KBM-7 (cell line): ENCODE results near the gene PRPF38B.
"Not testable (repeated sequence)": the region's sequence is repeated elsewhere in the genome, so short reads cannot be mapped to it uniquely, and the experiment has no call there.

Experiments used
- DNase-seq: peaks from one replicate; pipeline ENCODE4 v3.0.0-alpha.2; 2015
- in situ Hi-C: fragments of 300-500 bp; cut with MboI; formaldehyde crosslinking; loops from 2 replicates; pipeline ENCODE4 v1.14.3; 2020; ENCODE audit warnings: low sequenced_read_pairs, low pct_unique_long_range_greater_than_20kb, mixed read lengths

Gene PRPF38B

DNA sequence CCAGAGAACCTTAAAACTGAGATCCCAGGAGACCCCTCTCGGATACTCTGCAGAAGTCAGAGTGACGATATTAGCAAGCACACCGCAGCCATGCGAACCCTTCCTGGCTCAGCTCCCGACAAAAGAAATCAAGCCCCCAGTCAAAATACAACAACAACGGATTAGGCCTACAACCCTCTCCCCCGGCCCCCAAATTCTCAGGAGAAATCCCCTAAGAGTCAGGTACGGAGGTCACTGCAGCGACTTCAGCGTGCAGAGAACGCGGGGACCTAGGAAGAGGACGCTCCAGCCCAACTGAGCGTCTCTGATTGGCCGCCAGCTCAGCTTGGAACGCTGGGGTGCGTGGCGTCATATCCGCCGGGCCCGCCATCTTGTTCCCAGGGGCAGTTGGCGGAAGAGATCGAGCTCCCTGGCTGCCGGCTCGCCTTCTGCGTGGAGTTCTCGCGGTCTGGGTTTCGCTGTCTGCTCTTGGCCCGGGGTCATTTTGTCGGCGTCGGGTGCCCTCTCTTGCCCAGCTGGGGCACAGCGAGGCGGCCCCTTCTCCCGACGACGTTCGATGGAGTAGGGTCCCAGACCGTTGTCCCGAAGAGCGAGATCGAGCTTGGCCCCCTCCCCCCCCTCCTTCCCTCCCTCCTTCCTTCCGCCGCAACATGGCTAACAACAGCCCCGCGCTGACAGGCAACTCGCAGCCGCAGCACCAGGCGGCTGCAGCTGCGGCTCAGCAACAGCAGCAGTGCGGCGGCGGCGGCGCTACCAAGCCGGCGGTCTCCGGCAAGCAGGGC, at the start of gene PRPF38B:
PRPF38B (plus strand) TSS at position 369 of the 782 bp plus-strand sequence; CDS start at position 651, 282 bp downstream.
- DNase-seq: peak; percentile 96
- in situ Hi-C loops: no loop called here

- peak; percentile 71 for DNase-seq
- in situ Hi-C loops: no loop called here
Observed at GRCh38 chr1:108643492-108644335, 48.4 kb upstream of the PRPF38B start.

DNA sequence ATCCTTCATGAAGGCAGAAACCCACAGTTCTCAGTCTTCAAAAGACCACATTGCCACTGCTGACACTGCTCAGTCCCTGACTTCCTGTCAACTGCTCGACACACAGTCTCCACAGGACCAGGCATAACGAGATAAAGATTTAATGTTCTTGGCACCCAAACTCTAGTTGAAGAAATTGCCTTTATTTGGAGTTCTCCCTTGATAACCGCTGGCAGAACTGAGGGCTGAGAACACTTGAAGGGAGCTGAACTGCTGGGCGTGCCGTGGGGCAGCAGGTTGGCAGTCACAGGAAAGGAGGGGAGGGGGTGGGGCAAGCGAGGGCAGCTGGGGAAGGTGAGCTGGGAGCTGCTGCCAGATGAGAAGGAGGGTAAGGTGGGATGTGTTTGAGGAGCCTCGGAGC, 47.1 kb upstream of the PRPF38B start:
- peak; percentile 9 for DNase-seq
- in situ Hi-C loops: no loop called here

GRCh38 chr1:108645564-108646184, 46.4 kb upstream of the PRPF38B start:
- in situ Hi-C loops: no loop called here
- DNase-seq: peak; percentile 41

GRCh38 chr1:108646265-108646647, 45.9 kb upstream of the PRPF38B start:
- no peak for DNase-seq
- in situ Hi-C loops: no loop called here

- DNase-seq: peak; percentile 97
- in situ Hi-C loops: no loop called here
Observed at GRCh38 chr1:108646648-108647269, 45.4 kb upstream of the PRPF38B start.

DNA sequence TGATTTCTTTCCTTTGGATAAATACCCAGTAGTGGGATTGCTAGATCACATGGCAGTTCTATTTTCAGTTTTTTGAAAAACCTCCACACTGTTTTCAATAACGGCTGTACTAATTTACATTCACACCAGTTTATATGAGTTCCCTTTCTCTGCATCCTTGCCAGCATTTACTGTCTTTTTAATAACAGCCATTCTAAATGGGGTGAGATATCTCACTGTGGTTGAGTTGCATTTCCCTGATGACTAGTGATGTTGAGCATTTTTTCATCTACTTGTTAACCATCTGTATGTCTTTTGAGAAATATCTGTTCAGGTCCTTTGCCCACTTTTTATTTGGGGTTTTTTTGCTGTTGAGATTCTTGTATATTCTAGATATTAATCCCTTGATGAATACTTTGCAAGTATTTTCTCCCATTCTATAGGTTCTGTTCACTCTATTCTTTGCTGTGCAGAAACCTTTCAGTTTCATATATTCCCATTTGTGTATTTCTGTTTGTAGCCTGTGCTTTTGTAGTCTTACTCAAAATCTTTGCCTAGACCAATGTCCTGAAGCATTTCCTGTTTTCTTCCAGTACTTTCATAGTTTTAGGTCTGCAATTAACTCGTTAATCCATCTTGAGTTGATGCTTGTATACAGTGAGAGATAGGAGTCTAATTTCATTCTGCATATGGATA, 38.5 kb upstream of the PRPF38B start:
- no peak for DNase-seq
- in situ Hi-C loops: no loop called here

- in situ Hi-C loops: no loop called here
- no peak for DNase-seq
Observed at GRCh38 chr1:108657356-108658080, 34.6 kb upstream of the PRPF38B start.

DNA sequence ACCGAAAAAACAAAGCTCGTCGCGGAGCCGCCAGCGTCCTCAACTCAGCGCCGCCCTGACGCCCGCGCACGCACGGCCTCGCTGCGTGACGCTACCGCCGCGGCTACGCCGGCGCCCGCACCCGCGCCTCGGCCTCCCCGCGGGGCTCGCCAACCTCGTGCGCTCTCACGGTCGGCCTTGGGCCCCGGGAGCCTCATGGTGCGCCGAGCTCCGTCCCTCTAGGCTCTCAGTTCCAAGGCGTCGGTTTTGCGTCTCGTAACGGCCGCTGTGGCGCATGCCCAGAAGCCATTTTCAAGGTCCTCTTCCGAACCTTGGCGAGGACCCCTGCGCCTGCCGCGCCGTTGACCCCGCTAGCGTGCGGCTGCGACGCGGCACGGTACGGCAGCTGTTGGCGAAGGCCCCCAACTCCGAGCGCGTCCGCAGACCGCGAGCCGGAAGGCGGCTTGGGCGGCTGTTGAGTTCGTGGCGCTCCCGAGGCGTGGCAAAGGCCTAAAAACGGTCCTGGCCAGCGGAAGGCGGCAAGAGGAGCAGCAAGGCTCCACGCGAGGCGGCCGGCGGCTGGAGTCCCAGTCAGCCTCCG, 31.0 kb upstream of the PRPF38B start, which contains the start of gene HENMT1:
HENMT1 (minus strand) TSS at position 64 of the 580 bp plus-strand sequence. CDS start 1,209 bp downstream, outside the sequence.
- in situ Hi-C loops: no loop called here
- DNase-seq: no peak

GRCh38 chr1:108663074-108663473, 29.0 kb upstream of the PRPF38B start:
- DNase-seq: no peak
- in situ Hi-C loops: no loop called here

DNA sequence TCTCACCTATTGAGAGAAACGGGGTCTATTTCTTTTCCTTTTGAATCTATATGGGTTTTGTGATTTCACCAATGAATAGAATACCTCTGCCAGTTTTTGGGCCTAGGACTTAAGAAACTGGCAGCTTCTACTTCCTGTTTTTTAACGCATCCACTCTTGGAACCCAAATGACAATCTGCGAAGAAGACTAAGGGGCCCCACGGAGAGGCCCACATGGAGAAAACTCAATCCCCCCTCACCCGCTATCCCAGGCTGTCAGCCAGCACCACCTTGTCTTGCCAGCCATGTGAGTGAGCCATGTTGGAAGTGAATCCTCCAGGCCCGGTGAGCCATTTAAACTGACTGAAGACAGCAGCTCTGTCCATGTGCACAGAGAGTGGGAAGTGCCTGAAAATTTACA, 27.6 kb upstream of the PRPF38B start:
- in situ Hi-C loops: no loop called here
- peak; percentile 58 for DNase-seq

DNA sequence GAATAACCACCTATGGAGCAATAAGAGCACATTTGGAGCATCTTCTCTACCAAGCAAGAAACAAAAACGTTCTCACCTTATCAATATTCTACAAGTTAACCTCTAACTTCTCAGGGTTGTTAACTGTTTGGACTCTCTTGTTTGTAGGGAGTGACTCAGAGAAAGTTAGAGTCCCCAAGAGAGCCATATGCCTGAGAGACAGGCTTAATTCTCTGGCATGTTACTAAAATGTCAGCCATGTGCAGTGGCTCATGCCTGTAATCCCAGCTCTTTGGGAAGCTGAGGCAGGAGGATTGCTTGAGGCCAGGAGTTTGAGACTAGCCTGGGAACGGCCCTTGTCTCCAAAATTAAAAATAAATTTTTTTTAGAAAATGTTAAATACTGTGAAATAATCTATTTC, 27.0 kb upstream of the PRPF38B start:
- in situ Hi-C loops: no loop called here
- no peak for DNase-seq

DNA sequence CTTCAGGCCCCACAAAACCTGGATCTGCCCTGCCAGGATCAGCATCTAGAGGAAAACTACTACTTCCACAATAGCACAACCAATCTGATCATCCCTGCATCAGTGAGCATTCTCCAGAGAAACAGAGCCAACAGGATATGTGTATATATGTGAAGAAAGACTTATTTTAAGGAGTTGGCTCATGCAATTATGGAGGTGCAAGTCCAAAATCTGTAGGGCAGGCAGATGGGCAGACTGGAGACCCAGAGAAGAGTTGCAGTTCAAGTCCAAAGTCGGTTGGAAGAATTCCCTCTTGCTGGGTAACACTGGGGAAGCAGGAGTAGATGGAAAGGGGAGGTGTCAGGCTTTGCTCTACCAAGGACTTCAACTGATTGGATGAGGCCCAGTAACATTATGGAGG, 26.3 kb upstream of the PRPF38B start:
- in situ Hi-C loops: no loop called here
- DNase-seq: no peak

GRCh38 chr1:108667422-108667821, 24.7 kb upstream of the PRPF38B start:
- in situ Hi-C loops: not testable (repeated sequence)

GRCh38 chr1:108668777-108669176, 23.3 kb upstream of the PRPF38B start:
- in situ Hi-C loops: no loop called here
- DNase-seq: no peak

More at GRCh38 chr1:108667422-108667821, 24.7 kb upstream of the PRPF38B start:
- DNase-seq: not testable (repeated sequence)

DNA sequence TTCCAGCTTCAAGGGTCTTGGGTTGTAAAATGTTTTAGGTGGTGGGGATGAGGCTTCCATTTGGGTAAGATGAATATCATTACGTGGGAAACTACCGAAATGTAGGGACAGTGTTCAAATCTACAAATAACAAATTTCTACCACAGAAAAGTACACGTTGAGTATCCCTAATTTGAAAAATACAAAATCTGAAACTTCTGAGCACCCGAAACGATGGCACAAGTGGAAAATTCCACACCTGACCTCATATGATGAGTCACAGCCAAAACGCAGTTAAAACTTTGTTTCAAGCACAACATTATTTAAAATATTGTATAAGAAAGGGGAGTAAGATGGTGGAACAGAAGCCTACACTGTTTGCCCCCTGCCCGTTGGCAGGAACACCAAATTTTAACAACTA, 22.4 kb upstream of the PRPF38B start:
- no peak for DNase-seq
- in situ Hi-C loops: no loop called here

DNA sequence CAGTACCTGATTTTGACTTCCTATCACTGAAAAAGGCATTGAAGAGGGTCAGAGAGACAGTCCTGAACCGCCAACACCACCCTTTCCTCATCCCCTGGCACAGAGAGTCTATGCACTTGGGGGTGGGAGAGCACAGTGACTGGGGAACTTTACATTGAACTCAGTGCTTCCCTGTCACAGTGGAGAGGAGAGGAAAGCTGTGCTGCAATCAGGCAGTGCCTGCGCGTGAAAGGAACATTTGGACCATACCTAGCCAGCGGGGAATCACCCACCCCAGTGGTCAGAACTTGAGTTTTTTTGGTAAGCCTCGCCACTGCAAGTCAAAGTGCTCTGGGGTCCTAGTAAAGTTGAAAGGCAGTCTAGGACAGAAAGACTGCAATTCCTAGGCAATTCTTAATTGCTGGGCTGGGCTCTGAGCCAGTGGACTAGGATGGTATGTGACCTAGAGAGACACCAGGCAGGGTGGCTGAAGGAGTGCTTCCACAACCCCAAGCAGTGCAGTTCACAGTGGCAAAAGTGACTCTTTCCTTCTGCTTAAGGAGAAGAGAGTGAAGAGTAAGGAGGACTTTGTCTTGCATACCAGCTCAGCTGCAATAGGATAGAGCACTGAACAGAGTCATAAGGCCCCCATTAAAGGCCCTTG, 21.9 kb upstream of the PRPF38B start:
- no peak for DNase-seq
- in situ Hi-C loops: no loop called here
